NCI-H345 (cell line): ENCODE results near the gene OR12D3.
"Not testable (repeated sequence)": the region's sequence is repeated elsewhere in the genome, so short reads cannot be mapped to it uniquely, and the experiment has no call there.

Source experiments
- DNase-seq: peaks from one replicate; lab custom pipeline; 2025; lab: John Stamatoyannopoulos, UW

Gene OR12D3, protein sequence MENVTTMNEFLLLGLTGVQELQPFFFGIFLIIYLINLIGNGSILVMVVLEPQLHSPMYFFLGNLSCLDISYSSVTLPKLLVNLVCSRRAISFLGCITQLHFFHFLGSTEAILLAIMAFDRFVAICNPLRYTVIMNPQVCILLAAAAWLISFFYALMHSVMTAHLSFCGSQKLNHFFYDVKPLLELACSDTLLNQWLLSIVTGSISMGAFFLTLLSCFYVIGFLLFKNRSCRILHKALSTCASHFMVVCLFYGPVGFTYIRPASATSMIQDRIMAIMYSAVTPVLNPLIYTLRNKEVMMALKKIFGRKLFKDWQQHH

DNA sequence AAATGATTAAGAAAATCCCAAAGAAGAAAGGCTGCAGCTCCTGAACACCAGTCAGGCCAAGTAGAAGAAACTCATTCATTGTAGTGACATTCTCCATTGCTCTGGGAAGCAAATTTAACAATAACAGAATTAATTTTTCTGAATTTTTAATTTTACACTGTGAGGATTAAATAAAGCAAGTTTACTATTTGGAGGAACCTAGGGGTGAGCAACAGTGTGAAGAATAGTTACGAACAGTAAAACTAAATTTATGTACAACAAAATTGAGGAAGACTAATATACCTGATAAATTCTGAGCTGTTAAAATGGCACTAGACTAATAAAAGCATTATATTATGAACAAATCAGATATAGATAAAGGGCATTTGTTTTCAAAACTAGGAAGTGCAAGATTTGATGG lies at the start of gene OR12D3:
OR12D3 (minus strand) TSS at position 101 of the 400 bp plus-strand sequence; CDS start at position 97, 4 bp downstream.
- no peak for DNase-seq

DNA sequence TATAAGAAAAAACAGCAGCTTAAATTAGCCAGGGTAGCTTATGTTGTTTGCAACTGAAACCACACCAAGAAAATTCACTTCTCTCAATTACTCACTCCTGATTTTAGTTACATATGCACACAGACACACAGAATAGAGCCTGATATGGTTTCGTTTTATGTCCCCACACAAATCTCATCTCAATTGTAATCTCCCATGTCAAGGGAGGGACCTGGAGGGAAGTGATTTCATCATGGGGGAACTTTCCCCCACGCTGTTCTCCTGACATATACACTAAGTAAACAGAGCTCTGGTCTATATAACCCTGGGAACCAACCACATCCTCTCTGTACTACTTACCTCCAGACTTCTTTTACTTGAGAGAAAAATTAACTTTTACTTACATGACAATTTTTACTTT lies 49.5 kb upstream of the OR12D3 start:
- no peak for DNase-seq

DNA sequence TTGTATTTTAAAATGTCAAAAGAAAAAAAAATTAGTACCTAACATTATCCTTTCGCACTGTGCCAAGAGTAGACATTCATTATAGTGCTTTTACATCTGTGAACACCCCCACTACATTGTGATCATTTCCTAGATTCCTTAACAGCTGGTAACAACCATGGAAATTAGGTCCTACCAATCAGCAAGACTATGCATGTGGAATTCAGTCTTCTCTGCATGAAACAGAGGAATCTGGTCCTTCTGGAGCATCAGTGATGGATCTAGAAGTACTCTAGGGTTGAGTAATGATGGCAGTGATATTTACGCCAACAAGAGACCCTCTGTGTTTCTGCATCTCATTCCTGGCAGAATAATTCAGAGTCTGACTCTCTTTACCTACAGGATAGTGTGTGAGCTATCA lies 49.1 kb upstream of the OR12D3 start:
- DNase-seq, result no peak

DNA sequence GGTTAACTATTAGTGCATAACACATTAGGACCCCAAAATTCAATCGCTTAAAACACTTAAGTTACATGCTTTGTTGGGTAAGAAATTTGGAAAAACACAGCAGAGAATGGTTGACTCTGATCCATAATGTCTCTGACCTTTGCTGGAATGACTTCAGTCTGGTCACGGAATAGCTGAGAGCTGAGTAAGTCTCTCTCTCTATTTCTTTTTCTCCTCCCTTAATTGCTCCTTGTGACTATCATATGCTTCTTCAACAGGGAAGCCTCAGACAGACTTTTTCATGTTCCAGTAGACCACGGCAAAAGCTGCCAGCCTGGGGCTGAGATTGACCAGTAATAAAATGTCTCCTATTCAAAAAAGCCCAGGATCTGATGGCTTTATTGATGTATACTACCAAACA lies 44.4 kb upstream of the OR12D3 start:
- no peak for DNase-seq

DNA sequence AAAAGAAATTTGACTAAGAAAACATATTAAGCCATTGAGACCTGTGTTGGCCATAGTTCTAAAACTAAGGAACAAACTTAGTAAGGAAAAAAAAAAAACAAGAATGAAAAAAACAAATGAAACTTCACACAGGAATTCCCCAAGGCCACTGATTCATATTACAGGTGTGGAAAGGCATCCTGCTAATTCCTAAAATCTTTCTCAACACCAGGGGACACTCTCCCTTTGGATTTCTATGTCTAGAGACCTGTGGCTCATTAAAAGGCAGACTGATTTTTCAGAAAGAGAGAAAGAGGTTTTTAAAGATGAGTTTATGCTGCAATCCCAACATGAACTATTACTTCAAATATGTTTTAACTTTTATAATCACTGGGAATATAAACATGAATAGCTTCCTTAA lies 39.5 kb upstream of the OR12D3 start, which contains the start of gene OR12D1:
OR12D1 (plus strand) TSS at position 341 of the 400 bp plus-strand sequence.
- no peak for DNase-seq

DNA sequence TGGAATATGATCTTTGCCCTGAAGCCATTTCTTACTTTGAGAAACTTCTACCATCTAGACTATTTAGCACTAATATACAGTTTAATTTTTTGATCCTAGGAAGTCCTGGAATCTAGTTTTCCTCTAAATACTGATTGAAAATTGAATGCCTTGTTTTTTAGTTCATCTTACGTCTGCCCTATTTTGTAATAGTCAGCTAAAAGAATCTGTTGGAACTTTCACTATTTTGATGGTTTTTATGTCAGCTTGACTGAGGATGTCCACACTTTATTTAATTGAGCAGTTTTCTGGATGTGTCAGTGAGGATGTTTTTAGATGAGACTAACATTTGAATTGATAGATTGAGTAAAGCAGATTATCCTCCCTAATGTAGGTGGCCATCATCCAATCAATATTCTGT lies 28.7 kb upstream of the OR12D3 start:
- DNase-seq, result no peak

DNA sequence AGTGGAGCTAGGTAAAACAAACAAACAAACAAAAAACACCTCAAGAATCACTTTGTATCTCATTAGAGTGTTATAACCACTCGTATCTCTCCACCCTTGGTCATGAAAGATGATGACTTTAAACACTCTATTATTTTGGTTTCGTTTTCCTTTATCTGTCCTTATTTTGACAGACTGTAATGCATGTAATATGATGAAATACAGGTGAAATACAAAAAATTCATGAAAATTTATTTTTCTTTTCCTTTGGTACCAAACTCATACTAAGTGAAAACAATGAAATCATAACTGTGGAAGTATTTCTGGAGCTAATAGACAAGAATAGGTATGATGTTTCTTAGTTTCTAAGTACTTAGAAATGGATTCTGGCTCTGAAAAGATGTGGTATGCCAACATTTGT lies 24.4 kb upstream of the OR12D3 start:
- DNase-seq, result no peak

DNA sequence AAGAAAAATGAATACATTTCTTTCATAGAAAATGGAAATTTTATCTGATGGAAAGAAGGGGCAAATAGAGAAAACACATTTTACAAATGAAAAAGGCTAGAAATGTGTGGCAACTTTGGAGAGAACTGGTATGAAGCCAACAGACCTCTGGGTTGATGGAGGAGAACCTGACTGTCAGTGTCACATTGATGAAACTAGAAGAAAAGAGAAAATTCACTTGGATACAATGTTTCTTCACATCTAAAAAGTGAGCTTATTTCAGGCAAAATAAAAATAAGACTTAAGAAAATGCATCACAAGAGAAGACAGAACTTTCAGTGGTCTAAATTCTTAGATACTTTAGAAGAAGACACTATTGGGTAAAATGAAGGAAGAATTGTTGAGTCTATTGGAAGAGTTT lies 20.2 kb upstream of the OR12D3 start, which contains the start of gene OR12D2:
OR12D2 (plus strand) TSS at position 301 of the 400 bp plus-strand sequence. CDS start 1,069 bp downstream, outside the sequence.
- DNase-seq, result no peak

DNA sequence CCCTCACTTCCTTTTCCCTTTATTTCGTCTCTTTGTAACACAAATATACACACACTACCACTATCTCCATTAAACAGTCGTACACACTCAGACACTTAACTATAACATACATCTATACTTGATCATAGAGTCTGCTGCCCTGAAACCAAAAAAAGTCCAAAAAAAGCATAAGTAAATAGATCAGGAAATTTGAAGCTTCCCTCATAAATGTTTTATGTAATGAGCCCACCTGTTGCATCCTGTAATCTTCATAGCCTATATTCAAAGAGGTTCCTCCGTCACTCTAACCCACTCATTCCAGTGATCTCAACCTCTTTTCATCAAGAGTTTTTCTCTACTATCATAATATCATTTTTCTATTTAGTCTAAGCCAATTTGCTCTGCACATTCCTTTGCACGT lies 13.4 kb upstream of the OR12D3 start:
- DNase-seq, result no peak

DNA sequence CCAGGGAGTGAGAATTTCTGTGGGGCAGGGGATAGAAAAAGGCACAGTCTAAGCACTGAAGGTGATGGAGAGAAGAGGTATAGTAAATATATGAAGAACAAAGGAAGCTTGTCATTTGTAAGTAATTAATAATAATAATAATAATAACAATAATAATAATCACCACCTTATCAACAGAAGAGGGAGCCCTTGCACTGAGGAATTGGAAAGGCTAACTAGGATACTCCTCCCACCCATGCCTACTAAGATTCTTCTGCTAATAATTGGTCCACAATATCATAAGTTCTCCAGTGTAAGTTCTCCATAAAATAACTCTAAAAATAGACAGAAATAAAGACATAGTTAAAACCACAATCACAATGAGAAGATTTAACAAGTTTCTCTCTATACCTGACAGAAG lies 912 bp upstream of the OR12D3 start:
- DNase-seq, result no peak

DNA sequence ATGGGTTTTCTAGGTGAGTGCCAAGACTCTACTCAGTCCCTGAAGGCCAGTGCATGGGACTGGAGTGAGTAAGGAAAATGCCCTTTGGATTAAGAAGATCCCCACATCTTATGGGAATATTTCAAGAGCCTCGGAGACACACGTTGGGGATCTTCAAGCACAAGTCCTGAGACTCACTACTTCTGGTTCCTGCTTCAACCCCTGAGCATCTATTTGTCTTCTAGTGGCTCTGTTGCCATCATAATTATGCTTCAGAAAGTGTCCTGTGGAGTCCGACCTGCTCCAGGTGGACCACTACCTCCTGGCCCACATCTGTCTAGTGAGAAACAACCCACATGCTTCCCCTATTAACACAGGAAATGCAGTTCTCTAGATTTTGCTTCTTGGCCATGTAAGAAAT lies 6.3 kb downstream of the OR12D3 start, which contains the start of gene OR5V1:
OR5V1 (minus strand) TSS at position 101 of the 400 bp plus-strand sequence. CDS start 12,670 bp downstream, outside the sequence.
- DNase-seq, result no peak

DNA sequence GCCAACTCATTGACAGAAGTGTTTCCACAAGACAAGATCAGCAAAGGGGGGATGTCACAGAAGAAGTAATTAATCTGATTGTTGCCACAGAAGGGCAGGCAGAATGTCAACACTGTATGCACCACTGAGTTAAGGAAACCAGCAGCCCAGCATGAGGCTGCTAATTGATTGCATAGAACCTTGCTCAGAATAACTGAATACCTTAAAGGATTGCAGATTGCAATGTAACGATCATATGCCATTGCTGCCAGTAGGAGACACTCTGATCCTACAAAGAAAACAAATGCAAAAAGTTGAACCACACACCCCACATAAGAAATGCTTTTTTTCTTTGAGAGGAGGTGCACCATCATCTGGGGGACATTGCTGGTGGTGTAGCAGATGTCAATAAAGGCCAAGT lies 19.5 kb downstream of the OR12D3 start:
- DNase-seq, result no peak

DNA sequence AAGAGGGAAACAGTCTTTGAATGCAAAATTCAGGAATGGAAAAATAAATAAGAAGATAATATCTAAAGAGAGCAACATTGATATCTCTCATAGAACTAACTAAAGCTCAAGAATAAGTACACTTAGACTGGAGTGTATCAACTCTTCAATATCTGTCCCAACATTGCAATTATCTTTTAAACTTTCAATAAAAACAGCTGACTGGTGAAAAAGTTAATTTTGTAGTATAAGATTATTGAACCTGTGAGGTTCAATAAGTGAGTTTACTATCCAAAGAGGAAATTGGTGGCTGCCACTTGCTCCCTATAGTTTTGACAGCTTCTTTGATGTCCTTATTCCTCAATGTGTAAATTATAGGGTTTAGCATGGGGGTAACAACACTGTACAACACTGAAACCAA lies 20.1 kb downstream of the OR12D3 start:
- DNase-seq, result no peak

DNA sequence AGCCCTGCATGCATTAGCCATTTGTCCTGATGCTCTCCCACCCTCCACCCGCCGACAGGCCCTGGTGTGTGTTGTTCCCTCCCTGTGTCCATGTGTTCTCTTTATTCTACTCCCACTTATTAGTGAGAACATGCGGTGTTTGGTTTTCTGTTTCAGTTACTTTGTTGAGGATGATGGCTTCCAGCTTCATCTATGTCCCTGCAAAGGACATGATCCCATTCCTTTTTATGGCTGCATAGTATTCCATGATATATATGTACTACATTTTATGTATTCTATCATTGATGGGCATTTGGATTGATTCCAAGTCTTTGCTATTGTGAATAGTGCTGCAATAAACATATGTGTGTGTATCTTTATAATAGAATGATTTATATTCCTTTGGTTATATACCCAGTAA lies 25.7 kb downstream of the OR12D3 start:
- not testable (repeated sequence) for DNase-seq

DNA sequence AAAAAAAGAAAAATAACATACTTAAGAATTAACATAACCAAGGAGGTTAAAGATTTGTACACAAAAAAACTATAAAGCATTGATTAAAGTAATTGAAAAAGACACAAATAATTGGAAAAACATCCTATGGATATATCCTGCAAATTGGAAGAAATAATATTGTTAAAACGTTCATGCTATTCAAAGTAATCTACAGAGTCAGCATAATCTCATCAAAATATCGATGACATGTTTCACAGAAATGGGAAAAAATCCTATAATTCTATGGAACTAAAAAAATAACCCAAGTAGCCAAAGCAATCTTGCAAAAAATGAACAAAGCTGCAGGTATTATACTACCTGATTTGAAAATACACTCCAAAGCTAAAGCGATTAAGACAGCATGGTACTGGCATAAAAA lies 29.7 kb downstream of the OR12D3 start:
- DNase-seq, result no peak

DNA sequence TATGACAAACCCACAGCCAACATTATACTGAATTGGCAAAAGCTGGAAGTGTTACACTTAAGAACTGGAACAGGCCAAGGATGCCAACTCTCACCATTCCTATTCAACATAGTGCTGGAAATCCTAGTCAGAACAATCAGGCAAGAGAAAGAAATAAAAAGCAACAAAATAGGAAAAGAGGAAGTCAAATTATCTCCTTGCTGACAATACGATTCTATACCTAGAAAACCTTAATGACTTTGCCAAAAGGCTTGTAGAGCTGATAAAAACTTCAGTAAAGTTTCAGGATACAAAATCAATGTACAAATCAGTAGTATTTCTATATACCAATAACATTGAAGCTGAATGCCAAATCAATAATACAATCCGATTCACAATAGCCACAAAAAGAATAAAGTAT lies 38.8 kb downstream of the OR12D3 start:
- DNase-seq, result no peak

DNA sequence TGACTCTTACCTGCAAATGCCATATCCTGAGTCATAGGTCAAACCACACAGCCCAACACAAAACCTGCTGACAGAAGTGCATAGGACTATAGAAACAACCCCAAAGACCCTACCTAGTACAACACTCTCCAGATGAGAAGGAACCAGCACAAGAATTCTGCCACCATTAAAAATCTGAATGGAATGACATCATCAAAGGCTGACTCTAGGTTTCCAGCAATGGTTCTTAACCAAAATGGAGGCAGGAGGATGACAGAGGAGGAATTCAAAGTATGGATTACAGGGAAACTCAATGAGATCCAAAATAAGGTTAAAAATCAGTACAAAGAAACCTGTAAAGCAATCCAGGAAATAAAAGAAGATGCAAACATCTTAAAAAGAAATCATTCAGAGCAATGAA lies 42.4 kb downstream of the OR12D3 start:
- no peak for DNase-seq

DNA sequence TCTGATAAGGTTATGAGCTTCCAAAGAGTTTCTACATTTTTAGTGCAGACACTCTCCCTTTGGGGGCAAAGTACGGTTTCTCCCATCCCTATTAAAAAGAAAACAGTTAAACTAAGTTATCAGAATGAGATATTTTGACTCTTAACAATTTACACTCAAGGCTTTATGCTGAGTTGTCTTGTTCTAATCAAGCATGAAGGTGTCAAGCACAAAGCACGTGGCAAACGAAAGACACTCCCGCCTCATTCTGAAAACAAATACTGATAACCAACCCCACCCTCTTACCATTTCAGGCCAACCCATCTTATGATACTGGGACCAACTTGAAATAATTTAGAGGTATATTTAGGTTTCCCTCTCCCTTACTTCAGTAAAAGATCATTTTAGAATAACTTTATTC lies 49.3 kb downstream of the OR12D3 start:
- no peak for DNase-seq
